GM21576 (cell line): ENCODE measurements around the gene NCDN.
"Not testable (repeated sequence)": the region's sequence is repeated elsewhere in the genome, so short reads cannot be mapped to it uniquely, and the experiment has no call there.

Experiments used
- ATAC-seq: cut with Tn5 transposase; IDR thresholded peaks from one replicate; pipeline ENCODE4 v1.9.1; 2021; ENCODE audit warnings: mild to moderate bottlenecking, moderate library complexity; ENCODE audit not compliant: unreplicated experiment

Gene NCDN

GRCh38 chr1:35568975-35569395, 11.4 kb downstream of the NCDN start:
- no peak for ATAC-seq

- no peak for ATAC-seq
These were observed 12.3 kb downstream of the NCDN start for GRCh38 chr1:35569936-35570335.

GRCh38 chr1:35570589-35571137, 13.1 kb downstream of the NCDN start:
- ATAC-seq: no peak

- ATAC-seq: no peak
These were observed 13.7 kb downstream of the NCDN start for GRCh38 chr1:35571263-35571662.

GRCh38 chr1:35572296-35572695, 14.7 kb downstream of the NCDN start:
- no peak for ATAC-seq

- no peak for ATAC-seq
These were observed 15.9 kb downstream of the NCDN start, which contains the start of gene TFAP2E for GRCh38 chr1:35573198-35574124. Gene TFAP2E (plus strand): TSS chr1:35573314. CDS start chr1:35573578, 264 bp downstream.

GRCh38 chr1:35574125-35574654, 16.6 kb downstream of the NCDN start:
- no peak for ATAC-seq

- no peak for ATAC-seq
These were observed 17.2 kb downstream of the NCDN start for GRCh38 chr1:35574655-35575415.

- ATAC-seq: no peak
These were observed 17.9 kb downstream of the NCDN start for GRCh38 chr1:35575416-35575958.

GRCh38 chr1:35576061-35576765, 18.6 kb downstream of the NCDN start:
- ATAC-seq: no peak

GRCh38 chr1:35576766-35577070, 19.1 kb downstream of the NCDN start:
- not testable (repeated sequence) for ATAC-seq

- ATAC-seq: peak; percentile 61
These were observed 19.7 kb downstream of the NCDN start for GRCh38 chr1:35577071-35577998.

GRCh38 chr1:35580949-35581388, 23.4 kb downstream of the NCDN start:
- ATAC-seq: no peak

- not testable (repeated sequence) for ATAC-seq
These were observed 24.0 kb downstream of the NCDN start for GRCh38 chr1:35581621-35582020.

GRCh38 chr1:35585281-35585680, 27.7 kb downstream of the NCDN start:
- no peak for ATAC-seq

- not testable (repeated sequence) for ATAC-seq
These were observed 28.2 kb downstream of the NCDN start for GRCh38 chr1:35585805-35586204.

GRCh38 chr1:35586808-35587207, 29.2 kb downstream of the NCDN start:
- no peak for ATAC-seq

GRCh38 chr1:35587736-35588135, 30.1 kb downstream of the NCDN start:
- no peak for ATAC-seq

GRCh38 chr1:35588197-35588910, 30.8 kb downstream of the NCDN start:
- no peak for ATAC-seq
